ENCODE data around the gene TMEM61. TPM values are rescaled to one million over a fixed set of nuclear protein-coding genes. Genes with fewer than 3 reads are reported as not detected.
A peak's percentile ranks its signal among the peaks of the same experiment; 100 is the strongest.
"Not testable (repeated sequence)": the region's sequence is repeated elsewhere in the genome, so short reads cannot be mapped to it uniquely, and the experiment has no call there.

The TMEM61 gene
- total RNA-seq, 1 donor from 2014 or later = not detected

GRCh38 chr1:55015731-55016620, 35.5 kb downstream of the TMEM61 start:
- Histone ChIP-seq H3K27ac (no peak overlapping the region), H2AFZ (replicated peaks) (no peak overlapping the region), H3K79me2 (ENCODE audit: low read depth) (no peaks in the 10 kb centered on the region), H3F3A (ENCODE audit: low read depth) (no peaks in the 10 kb centered on the region), H3K4me3 (no peak overlapping the region), H4K20me1 (ENCODE audit: low read depth) (no peaks in the 10 kb centered on the region), H3K4me1 (no peaks in the 10 kb centered on the region), H3K9ac (no peak overlapping the region), H3K36me3 (no peaks in the 10 kb centered on the region), H3K27me3 (no peaks in the 10 kb centered on the region), H3K4me2 (no peak overlapping the region), H3K9me3 (ENCODE audit: low read depth) (no peaks in the 10 kb centered on the region)
- no peaks in the 10 kb centered on the region for H3K4me1 Mint-ChIP-seq
- no peaks in the 10 kb centered on the region for H3K36me3 Mint-ChIP-seq
- H3K9me3 Mint-ChIP-seq = no peaks in the 10 kb centered on the region
- TF ChIP-seq EZH2phosphoT487 (IDR thresholded peaks at IDR 0.05) (no peak), EZH2 (IDR thresholded peaks at IDR 0.05) (no peak), CTCF (IDR thresholded peaks at IDR 0.05) (no peak)
- DNase-seq (ENCODE audit: low spot score) = no peak
- H3K4me3 Mint-ChIP-seq = no peak overlapping the region
- H3K27me3 Mint-ChIP-seq (ENCODE audit: insufficient read depth, low read depth) = peaks cover 8% of the 10 kb centered on the region
- no peak overlapping the region for H3K27ac Mint-ChIP-seq

- Mint-ChIP-seq H3K36me3 (no peaks in the 10 kb centered on the region), H3K4me1 (peaks cover 4% of the 10 kb centered on the region), H3K4me3 (no peak overlapping the region), H3K27me3 (ENCODE audit: insufficient read depth, low read depth) (peaks cover 6% of the 10 kb centered on the region), H3K9me3 (no peaks in the 10 kb centered on the region), H3K27ac (no peak overlapping the region)
- no peak overlapping the region for H3K4me3 ChIP-seq
- H2AFZ ChIP-seq (replicated peaks) = no peak overlapping the region
- H3K9ac ChIP-seq = no peak overlapping the region
- no peaks in the 10 kb centered on the region for H3K4me1 ChIP-seq
- H3F3A ChIP-seq (ENCODE audit: low read depth) = no peaks in the 10 kb centered on the region
- no peak for DNase-seq (ENCODE audit: low spot score)
- no peak for TF ChIP-seq CTCF (IDR thresholded peaks at IDR 0.05)
- TF ChIP-seq EZH2phosphoT487 (IDR thresholded peaks at IDR 0.05) = no peak
- TF ChIP-seq EZH2 (IDR thresholded peaks at IDR 0.05) = no peak
- H3K36me3 ChIP-seq = no peaks in the 10 kb centered on the region
- no peaks in the 10 kb centered on the region for H4K20me1 ChIP-seq (ENCODE audit: low read depth)
- H3K79me2 ChIP-seq (ENCODE audit: low read depth) = no peaks in the 10 kb centered on the region
- no peaks in the 10 kb centered on the region for H3K9me3 ChIP-seq (ENCODE audit: low read depth)
- H3K27me3 ChIP-seq = no peaks in the 10 kb centered on the region
- H3K4me2 ChIP-seq = no peak overlapping the region
- H3K27ac ChIP-seq = no peak overlapping the region
These were observed 38.0 kb downstream of the TMEM61 start for GRCh38 chr1:55018395-55018794.

- Mint-ChIP-seq H3K4me1 (peaks cover 11% of the 10 kb centered on the region), H3K27ac (peak overlapping the region; percentile 83), H3K4me3 (no peak overlapping the region), H3K27me3 (ENCODE audit: insufficient read depth, low read depth) (no peaks in the 10 kb centered on the region), H3K36me3 (no peaks in the 10 kb centered on the region), H3K9me3 (no peaks in the 10 kb centered on the region)
- Histone ChIP-seq H3K4me1 (no peaks in the 10 kb centered on the region), H3K4me2 (no peak overlapping the region), H3K9me3 (ENCODE audit: low read depth) (no peaks in the 10 kb centered on the region), H3K9ac (no peak overlapping the region), H3K36me3 (no peaks in the 10 kb centered on the region), H3K79me2 (ENCODE audit: low read depth) (no peaks in the 10 kb centered on the region), H3F3A (ENCODE audit: low read depth) (no peaks in the 10 kb centered on the region), H2AFZ (replicated peaks) (peak overlapping the region; percentile 93), H3K27ac (no peak overlapping the region), H4K20me1 (ENCODE audit: low read depth) (no peaks in the 10 kb centered on the region), H3K27me3 (no peaks in the 10 kb centered on the region), H3K4me3 (no peak overlapping the region)
- TF ChIP-seq CTCF (IDR thresholded peaks at IDR 0.05) (peak; percentile 89), EZH2 (IDR thresholded peaks at IDR 0.05) (no peak)
- peak; percentile 94 for DNase-seq (ENCODE audit: low spot score)
These were observed 41.6 kb downstream of the TMEM61 start for GRCh38 chr1:55021942-55022546.

GRCh38 chr1:55024163-55024562, 43.7 kb downstream of the TMEM61 start:
- H4K20me1 ChIP-seq (ENCODE audit: low read depth); H3K27ac ChIP-seq; H3K27me3 ChIP-seq; H3F3A ChIP-seq (ENCODE audit: low read depth); H3K9me3 Mint-ChIP-seq; H3K4me3 Mint-ChIP-seq; H3K4me2 ChIP-seq; H3K4me1 ChIP-seq; H3K9ac ChIP-seq; H3K79me2 ChIP-seq (ENCODE audit: low read depth); H3K36me3 Mint-ChIP-seq; DNase-seq (ENCODE audit: low spot score); H3K27me3 Mint-ChIP-seq (ENCODE audit: insufficient read depth, low read depth); H3K27ac Mint-ChIP-seq; H3K36me3 ChIP-seq; H2AFZ ChIP-seq (replicated peaks); H3K9me3 ChIP-seq (ENCODE audit: low read depth); H3K4me3 ChIP-seq: not testable (repeated sequence)
- peaks cover 11% of the 10 kb centered on the region for H3K4me1 Mint-ChIP-seq

- not testable (repeated sequence) for H3K4me3 Mint-ChIP-seq
These were observed 46.3 kb downstream of the TMEM61 start for GRCh38 chr1:55026682-55027081.

More at GRCh38 chr1:55026682-55027081, 46.3 kb downstream of the TMEM61 start:
- not testable (repeated sequence) for H4K20me1 ChIP-seq (ENCODE audit: low read depth); H3K79me2 ChIP-seq (ENCODE audit: low read depth); DNase-seq (ENCODE audit: low spot score); H2AFZ ChIP-seq (replicated peaks); H3K27ac Mint-ChIP-seq; H3K4me2 ChIP-seq; H3K27me3 ChIP-seq; H3K9ac ChIP-seq; H3K36me3 Mint-ChIP-seq; H3K27me3 Mint-ChIP-seq (ENCODE audit: insufficient read depth, low read depth); H3K36me3 ChIP-seq; H3K4me1 ChIP-seq; H3K4me3 ChIP-seq; H3F3A ChIP-seq (ENCODE audit: low read depth); H3K9me3 ChIP-seq (ENCODE audit: low read depth); H3K27ac ChIP-seq
- H3K9me3 Mint-ChIP-seq = peaks cover 12% of the 10 kb centered on the region
- H3K4me1 Mint-ChIP-seq = peaks cover 13% of the 10 kb centered on the region

Measured in neural progenitor cell (in vitro differentiated cells).